ENCODE measurements around the gene FSD1. TPM values are rescaled to one million over a fixed set of nuclear protein-coding genes. Genes with fewer than 3 reads are reported as not detected.

FSD1 gene
- polyA plus RNA-seq, 2 donors = 0.19 to 1.2 TPM

- Histone ChIP-seq H3K27ac (ENCODE audit: low read depth in 2 of 2, low read length in 1 of 2) (no peak overlapping the region), H3K9me3 (ENCODE audit: control insufficient read depth in 2 of 2, insufficient read depth in 1 of 2, low read depth in 1 of 2, low read length in 1 of 2) (no peaks in the 10 kb centered on the region), H3K36me3 (ENCODE audit: control insufficient read depth in 2 of 2, insufficient read depth in 2 of 2, low read length in 1 of 2) (no peaks in the 10 kb centered on the region), H3K27me3 (ENCODE audit: control insufficient read depth in 1 of 2, insufficient read depth in 2 of 2, low read length in 2 of 2) (no peaks in the 10 kb centered on the region), H3K4me1 (ENCODE audit: control insufficient read depth in 2 of 2, insufficient read depth in 2 of 2, low read length in 1 of 2) (no peaks in the 10 kb centered on the region), H3K4me3 (ENCODE audit: low read depth in 1 of 2, low read length in 2 of 2) (no peak overlapping the region)
- 77 to 79% methylated on average over 16 of the region's 16 CpGs for WGBS, 2 donors
These were observed 1.3 kb downstream of the FSD1 start for GRCh38 chr19:4305659-4306058.

DNA sequence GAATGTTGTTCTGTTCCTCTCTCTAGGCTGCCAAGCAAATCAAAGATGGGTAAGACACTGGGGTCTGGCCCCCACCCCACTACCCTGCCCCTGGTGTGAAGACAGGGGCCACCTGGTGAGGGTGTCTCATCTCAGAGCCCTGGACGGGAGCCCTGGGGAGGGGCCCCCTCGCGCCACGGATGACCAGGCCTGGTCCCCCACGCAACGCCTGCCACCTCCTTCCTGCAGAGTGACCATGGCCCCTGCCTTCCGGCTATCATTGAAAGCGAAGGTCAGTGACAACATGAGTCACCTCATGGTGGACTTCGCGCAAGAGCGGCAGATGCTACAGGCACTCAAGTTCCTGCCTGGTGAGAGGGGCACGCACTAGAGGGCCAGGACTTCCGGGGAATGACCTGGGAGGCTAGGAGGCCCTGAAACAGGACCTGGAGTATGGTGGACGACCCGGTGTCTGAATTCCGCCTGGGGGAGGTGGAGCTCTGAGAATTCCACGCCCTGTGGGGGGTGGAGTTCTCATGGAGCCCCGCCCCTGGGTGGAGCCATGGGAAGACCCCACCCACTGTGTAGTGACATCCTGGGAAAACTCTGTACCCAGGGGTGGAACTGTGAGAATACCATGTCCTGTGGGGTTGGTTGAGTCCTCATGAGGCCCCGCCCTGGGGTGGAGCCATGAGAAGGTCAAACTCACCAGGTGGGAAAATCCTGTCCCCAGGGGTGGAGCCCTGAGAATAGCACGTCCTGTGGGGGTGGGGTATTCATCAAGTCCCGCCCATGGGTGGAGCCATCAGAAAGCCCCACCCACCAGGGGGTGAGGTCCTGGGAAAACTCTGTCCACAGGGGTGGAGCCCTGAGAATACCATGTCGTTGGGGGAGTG is 6.1 kb downstream of the FSD1 start:
- Histone ChIP-seq H3K36me3 (ENCODE audit: control insufficient read depth in 2 of 2, insufficient read depth in 2 of 2, low read length in 1 of 2) (no peaks in the 10 kb centered on the region), H3K27ac (ENCODE audit: low read depth in 2 of 2, low read length in 1 of 2) (no peak overlapping the region), H3K9me3 (ENCODE audit: control insufficient read depth in 2 of 2, insufficient read depth in 1 of 2, low read depth in 1 of 2, low read length in 1 of 2) (no peaks in the 10 kb centered on the region), H3K27me3 (ENCODE audit: control insufficient read depth in 1 of 2, insufficient read depth in 2 of 2, low read length in 2 of 2) (no peaks in the 10 kb centered on the region), H3K4me1 (ENCODE audit: control insufficient read depth in 2 of 2, insufficient read depth in 2 of 2, low read length in 1 of 2) (no peaks in the 10 kb centered on the region), H3K4me3 (ENCODE audit: low read depth in 1 of 2, low read length in 2 of 2) (no peak overlapping the region)
- WGBS, 2 donors = 89 to 91% methylated on average over 22 of the region's 22 CpGs

DNA sequence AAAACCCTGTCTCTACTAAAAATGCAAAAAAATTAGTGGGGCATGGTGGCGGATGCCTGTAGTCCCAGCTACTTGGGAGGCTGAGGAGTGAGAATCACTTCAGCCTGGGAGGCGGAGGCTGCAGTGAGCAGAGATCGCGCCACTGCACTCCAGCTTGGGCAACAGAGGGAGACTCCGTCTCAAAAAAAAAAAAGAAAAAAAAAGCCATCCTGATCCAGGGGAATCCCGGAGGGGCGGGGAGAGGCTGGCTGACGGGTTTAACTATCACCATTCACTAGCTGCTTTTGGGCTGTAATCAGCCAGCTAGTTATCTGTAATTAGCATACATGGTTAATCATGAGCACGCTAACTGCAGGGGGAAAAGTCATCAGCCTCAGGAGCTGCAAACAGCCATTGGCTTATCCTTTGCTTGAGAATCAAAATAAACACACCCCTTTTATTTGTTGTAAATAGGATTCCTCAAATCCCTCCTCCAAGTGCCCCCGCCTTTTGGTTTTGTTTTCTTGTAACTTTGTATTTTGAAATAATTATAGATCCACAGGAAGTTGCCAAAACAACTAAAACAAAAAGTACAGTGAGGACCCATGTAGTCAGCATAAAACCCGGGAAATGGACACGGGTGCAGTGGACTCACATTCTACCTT is 9.6 kb downstream of the FSD1 start:
- no peak overlapping the region for H3K4me3 ChIP-seq (ENCODE audit: low read depth in 1 of 2, low read length in 2 of 2)
- no peak overlapping the region for H3K27ac ChIP-seq (ENCODE audit: low read depth in 2 of 2, low read length in 1 of 2)
- WGBS, 2 donors = 41 to 45% methylated on average over 12 of the region's 12 CpGs
- H3K36me3 ChIP-seq (ENCODE audit: control insufficient read depth in 2 of 2, insufficient read depth in 2 of 2, low read length in 1 of 2) = no peaks in the 10 kb centered on the region
- H3K27me3 ChIP-seq (ENCODE audit: control insufficient read depth in 1 of 2, insufficient read depth in 2 of 2, low read length in 2 of 2) = no peaks in the 10 kb centered on the region
- no peaks in the 10 kb centered on the region for H3K9me3 ChIP-seq (ENCODE audit: control insufficient read depth in 2 of 2, insufficient read depth in 1 of 2, low read depth in 1 of 2, low read length in 1 of 2)
- no peaks in the 10 kb centered on the region for H3K4me1 ChIP-seq (ENCODE audit: control insufficient read depth in 2 of 2, insufficient read depth in 2 of 2, low read length in 1 of 2)

DNA sequence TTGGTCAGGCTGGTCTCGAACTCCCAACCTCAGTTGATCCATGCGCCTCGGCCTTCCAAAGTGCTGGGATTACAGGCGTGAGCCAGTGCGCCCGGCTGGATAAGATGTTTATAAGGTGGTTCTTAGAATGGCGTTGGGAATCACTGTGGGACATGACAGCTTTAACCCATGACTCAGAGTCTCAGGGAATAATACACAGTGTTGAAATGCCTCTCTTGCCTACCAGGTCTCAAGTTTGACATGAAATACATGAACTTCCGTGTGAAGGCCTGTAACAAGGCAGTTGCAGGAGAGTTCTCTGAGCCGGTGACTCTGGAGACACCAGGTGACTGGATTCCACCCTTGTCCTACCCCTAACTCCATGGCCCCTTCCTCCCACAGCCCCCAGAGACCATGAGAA is 12.6 kb downstream of the FSD1 start:
- H3K27me3 ChIP-seq (ENCODE audit: control insufficient read depth in 1 of 2, insufficient read depth in 2 of 2, low read length in 2 of 2) = no peaks in the 10 kb centered on the region
- 83 to 85% methylated on average over 9 of the region's 9 CpGs for WGBS, 2 donors
- peaks cover 0 to 6% of the 10 kb centered on the region in 2 donors for H3K9me3 ChIP-seq (ENCODE audit: control insufficient read depth in 2 of 2, insufficient read depth in 1 of 2, low read depth in 1 of 2, low read length in 1 of 2)
- H3K4me1 ChIP-seq (ENCODE audit: control insufficient read depth in 2 of 2, insufficient read depth in 2 of 2, low read length in 1 of 2) = no peaks in the 10 kb centered on the region
- H3K27ac ChIP-seq (ENCODE audit: low read depth in 2 of 2, low read length in 1 of 2) = no peak overlapping the region
- H3K4me3 ChIP-seq (ENCODE audit: low read depth in 1 of 2, low read length in 2 of 2) = no peak overlapping the region
- no peaks in the 10 kb centered on the region for H3K36me3 ChIP-seq (ENCODE audit: control insufficient read depth in 2 of 2, insufficient read depth in 2 of 2, low read length in 1 of 2)

- Histone ChIP-seq H3K27ac (ENCODE audit: low read depth in 2 of 2, low read length in 1 of 2) (no peak overlapping the region), H3K9me3 (ENCODE audit: control insufficient read depth in 2 of 2, insufficient read depth in 1 of 2, low read depth in 1 of 2, low read length in 1 of 2) (peaks cover 0 to 6% of the 10 kb centered on the region in 2 donors), H3K36me3 (ENCODE audit: control insufficient read depth in 2 of 2, insufficient read depth in 2 of 2, low read length in 1 of 2) (no peaks in the 10 kb centered on the region), H3K4me3 (ENCODE audit: low read depth in 1 of 2, low read length in 2 of 2) (no peak overlapping the region), H3K4me1 (ENCODE audit: control insufficient read depth in 2 of 2, insufficient read depth in 2 of 2, low read length in 1 of 2) (no peaks in the 10 kb centered on the region), H3K27me3 (ENCODE audit: control insufficient read depth in 1 of 2, insufficient read depth in 2 of 2, low read length in 2 of 2) (no peaks in the 10 kb centered on the region)
- 91 to 95% methylated on average over 7 of the region's 7 CpGs for WGBS, 2 donors
These were observed 14.1 kb downstream of the FSD1 start for GRCh38 chr19:4318460-4318859.

DNA sequence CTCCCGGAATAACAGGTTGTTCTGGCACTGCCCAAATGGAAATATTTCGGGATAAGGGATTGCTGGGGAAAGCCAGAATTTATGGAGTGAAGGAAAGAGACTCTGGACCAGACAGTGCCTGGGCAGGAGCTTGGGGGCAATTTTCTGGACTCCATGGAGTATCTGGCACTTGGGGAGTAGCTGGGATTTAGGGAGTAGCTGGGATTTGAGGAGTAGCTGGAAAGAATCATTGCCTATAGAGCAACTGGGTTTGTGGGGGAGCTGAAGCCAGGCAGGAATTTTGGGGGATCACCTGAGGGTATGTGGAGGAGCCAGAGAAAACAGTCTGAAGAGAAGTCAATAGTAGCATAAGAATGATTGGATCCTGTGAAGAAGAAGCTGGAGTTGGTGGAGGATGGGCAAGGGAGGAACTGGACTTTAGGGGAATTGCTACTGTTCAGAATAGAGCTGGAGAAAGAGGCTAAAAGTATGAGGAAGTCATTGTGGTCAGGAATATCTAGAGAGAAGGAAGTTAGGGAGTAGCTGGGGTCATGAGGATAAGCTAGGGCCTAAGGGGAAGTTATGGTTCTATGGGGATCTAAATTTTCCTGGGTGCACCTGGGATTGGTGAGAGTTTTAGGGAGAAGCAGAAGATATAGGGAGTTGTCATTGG is 14.8 kb downstream of the FSD1 start:
- no peak overlapping the region for H3K27ac ChIP-seq (ENCODE audit: low read depth in 2 of 2, low read length in 1 of 2)
- 97 to 98% methylated on average over 2 of the region's 2 CpGs for WGBS, 2 donors
- H3K4me3 ChIP-seq (ENCODE audit: low read depth in 1 of 2, low read length in 2 of 2) = no peak overlapping the region

DNA sequence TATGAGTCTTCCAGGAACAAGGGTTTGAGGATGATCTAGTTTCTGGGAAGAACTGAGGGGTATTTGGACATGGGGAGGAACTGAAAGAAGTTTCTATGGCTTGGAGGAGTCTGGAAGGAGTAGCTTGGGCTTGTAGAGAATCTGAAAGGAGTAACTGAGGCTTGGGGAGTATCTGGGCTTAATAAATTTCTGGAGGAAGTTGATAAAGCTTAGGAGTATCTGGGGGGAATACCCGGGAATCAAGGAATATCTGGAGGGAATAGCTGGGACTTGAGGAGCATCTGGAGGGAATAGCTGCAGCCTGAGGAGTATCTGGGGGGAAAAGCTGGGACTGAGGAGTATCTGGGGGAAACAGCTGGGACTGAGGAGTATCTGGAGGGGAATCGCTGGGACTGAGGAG is 16.0 kb downstream of the FSD1 start:
- H3K9me3 ChIP-seq (ENCODE audit: control insufficient read depth in 2 of 2, insufficient read depth in 1 of 2, low read depth in 1 of 2, low read length in 1 of 2) = peaks cover 0 to 8% of the 10 kb centered on the region in 2 donors
- no peak overlapping the region for H3K4me3 ChIP-seq (ENCODE audit: low read depth in 1 of 2, low read length in 2 of 2)
- no peak overlapping the region for H3K27ac ChIP-seq (ENCODE audit: low read depth in 2 of 2, low read length in 1 of 2)
- no peaks in the 10 kb centered on the region for H3K4me1 ChIP-seq (ENCODE audit: control insufficient read depth in 2 of 2, insufficient read depth in 2 of 2, low read length in 1 of 2)
- WGBS, 2 donors = 93 to 95% methylated on average over 2 of the region's 2 CpGs
- peaks cover 0 to 5% of the 10 kb centered on the region in 2 donors for H3K36me3 ChIP-seq (ENCODE audit: control insufficient read depth in 2 of 2, insufficient read depth in 2 of 2, low read length in 1 of 2)
- no peaks in the 10 kb centered on the region for H3K27me3 ChIP-seq (ENCODE audit: control insufficient read depth in 1 of 2, insufficient read depth in 2 of 2, low read length in 2 of 2)

More for the DNA sequence above, 14.8 kb downstream of the FSD1 start:
- Histone ChIP-seq H3K36me3 (ENCODE audit: control insufficient read depth in 2 of 2, insufficient read depth in 2 of 2, low read length in 1 of 2) (peaks cover 0 to 2% of the 10 kb centered on the region in 2 donors), H3K4me1 (ENCODE audit: control insufficient read depth in 2 of 2, insufficient read depth in 2 of 2, low read length in 1 of 2) (no peaks in the 10 kb centered on the region), H3K9me3 (ENCODE audit: control insufficient read depth in 2 of 2, insufficient read depth in 1 of 2, low read depth in 1 of 2, low read length in 1 of 2) (peaks cover 0 to 6% of the 10 kb centered on the region in 2 donors), H3K27me3 (ENCODE audit: control insufficient read depth in 1 of 2, insufficient read depth in 2 of 2, low read length in 2 of 2) (no peaks in the 10 kb centered on the region)

- Histone ChIP-seq H3K27ac (ENCODE audit: low read depth in 2 of 2, low read length in 1 of 2) (no peak overlapping the region), H3K4me3 (ENCODE audit: low read depth in 1 of 2, low read length in 2 of 2) (no peak overlapping the region), H3K9me3 (ENCODE audit: control insufficient read depth in 2 of 2, insufficient read depth in 1 of 2, low read depth in 1 of 2, low read length in 1 of 2) (peaks cover 0 to 10% of the 10 kb centered on the region in 2 donors), H3K4me1 (ENCODE audit: control insufficient read depth in 2 of 2, insufficient read depth in 2 of 2, low read length in 1 of 2) (peaks cover 0 to 5% of the 10 kb centered on the region in 2 donors), H3K36me3 (ENCODE audit: control insufficient read depth in 2 of 2, insufficient read depth in 2 of 2, low read length in 1 of 2) (peaks cover 0 to 18% of the 10 kb centered on the region in 2 donors), H3K27me3 (ENCODE audit: control insufficient read depth in 1 of 2, insufficient read depth in 2 of 2, low read length in 2 of 2) (no peaks in the 10 kb centered on the region)
- WGBS, 2 donors = 68 to 71% methylated on average over 37 of the region's 37 CpGs
These were observed 18.7 kb downstream of the FSD1 start for GRCh38 chr19:4322942-4323665.

GRCh38 chr19:4323692-4324091 is 19.3 kb downstream of the FSD1 start:
- Histone ChIP-seq H3K27me3 (ENCODE audit: control insufficient read depth in 1 of 2, insufficient read depth in 2 of 2, low read length in 2 of 2) (no peaks in the 10 kb centered on the region), H3K27ac (ENCODE audit: low read depth in 2 of 2, low read length in 1 of 2) (no peak overlapping the region), H3K4me3 (ENCODE audit: low read depth in 1 of 2, low read length in 2 of 2) (no peak overlapping the region), H3K36me3 (ENCODE audit: control insufficient read depth in 2 of 2, insufficient read depth in 2 of 2, low read length in 1 of 2) (peaks cover 0 to 18% of the 10 kb centered on the region in 2 donors), H3K9me3 (ENCODE audit: control insufficient read depth in 2 of 2, insufficient read depth in 1 of 2, low read depth in 1 of 2, low read length in 1 of 2) (peaks cover 0 to 10% of the 10 kb centered on the region in 2 donors), H3K4me1 (ENCODE audit: control insufficient read depth in 2 of 2, insufficient read depth in 2 of 2, low read length in 1 of 2) (peaks cover 0 to 5% of the 10 kb centered on the region in 2 donors)
- WGBS, 2 donors = 81 to 89% methylated on average over 9 of the region's 9 CpGs

All from esophagus (tissue), 2 donors.